ENCODE results near the gene PKP1.

Gene PKP1

GRCh38 chr1:201358596-201358995 lies 75.3 kb downstream of the PKP1 start:
- Mint-ChIP-seq H3K4me3 (no peak overlapping the region), H3K9me3 (no peaks in the 10 kb centered on the region)

GRCh38 chr1:201359031-201359872 lies 75.9 kb downstream of the PKP1 start:
- H3K27ac Mint-ChIP-seq, result no peak overlapping the region
- no peak for DNase-seq
- H3K36me3 Mint-ChIP-seq (ENCODE audit: low read depth), result no peaks in the 10 kb centered on the region
- peaks cover 27% of the 10 kb centered on the region for H3K27me3 Mint-ChIP-seq
- H3K4me1 Mint-ChIP-seq (ENCODE audit: low read depth), result no peaks in the 10 kb centered on the region
- H3K9me3 Mint-ChIP-seq, result no peaks in the 10 kb centered on the region
- H3K4me3 Mint-ChIP-seq, result no peak overlapping the region

More at GRCh38 chr1:201358596-201358995, 75.3 kb downstream of the PKP1 start:
- H3K27me3 Mint-ChIP-seq, result peaks cover 28% of the 10 kb centered on the region
- H3K27ac Mint-ChIP-seq, result no peak overlapping the region
- no peak for DNase-seq
- no peaks in the 10 kb centered on the region for H3K4me1 Mint-ChIP-seq (ENCODE audit: low read depth)
- H3K36me3 Mint-ChIP-seq (ENCODE audit: low read depth), result no peaks in the 10 kb centered on the region

- Mint-ChIP-seq H3K27ac (no peak overlapping the region), H3K9me3 (no peaks in the 10 kb centered on the region), H3K4me1 (ENCODE audit: low read depth) (no peaks in the 10 kb centered on the region), H3K4me3 (no peak overlapping the region), H3K27me3 (peaks cover 24% of the 10 kb centered on the region), H3K36me3 (ENCODE audit: low read depth) (no peaks in the 10 kb centered on the region)
- no peak for DNase-seq
Observed at GRCh38 chr1:201359873-201360210, 76.5 kb downstream of the PKP1 start.

- H3K4me3 Mint-ChIP-seq, result no peak overlapping the region
- H3K36me3 Mint-ChIP-seq (ENCODE audit: low read depth), result no peaks in the 10 kb centered on the region
Observed at GRCh38 chr1:201360486-201360885, 77.2 kb downstream of the PKP1 start.

GRCh38 chr1:201360901-201361651 lies 77.8 kb downstream of the PKP1 start:
- Mint-ChIP-seq H3K4me1 (ENCODE audit: low read depth) (no peaks in the 10 kb centered on the region), H3K4me3 (no peak overlapping the region), H3K27ac (no peak overlapping the region), H3K36me3 (ENCODE audit: low read depth) (no peaks in the 10 kb centered on the region), H3K9me3 (no peaks in the 10 kb centered on the region), H3K27me3 (peaks cover 20% of the 10 kb centered on the region)
- DNase-seq, result no peak

More at GRCh38 chr1:201360486-201360885, 77.2 kb downstream of the PKP1 start:
- Mint-ChIP-seq H3K4me1 (ENCODE audit: low read depth) (no peaks in the 10 kb centered on the region), H3K27ac (no peak overlapping the region), H3K9me3 (no peaks in the 10 kb centered on the region), H3K27me3 (peaks cover 24% of the 10 kb centered on the region)
- no peak for DNase-seq

- H3K4me1 Mint-ChIP-seq (ENCODE audit: low read depth), result no peaks in the 10 kb centered on the region
- H3K4me3 Mint-ChIP-seq, result no peak overlapping the region
- H3K27me3 Mint-ChIP-seq, result peaks cover 21% of the 10 kb centered on the region
- H3K9me3 Mint-ChIP-seq, result no peaks in the 10 kb centered on the region
- H3K27ac Mint-ChIP-seq, result no peak overlapping the region
- peak; percentile 35 for DNase-seq
- no peaks in the 10 kb centered on the region for H3K36me3 Mint-ChIP-seq (ENCODE audit: low read depth)
Observed at GRCh38 chr1:201361652-201362504, 78.6 kb downstream of the PKP1 start.

- no peaks in the 10 kb centered on the region for H3K36me3 Mint-ChIP-seq (ENCODE audit: low read depth)
- H3K9me3 Mint-ChIP-seq, result no peaks in the 10 kb centered on the region
- no peak for DNase-seq
- no peaks in the 10 kb centered on the region for H3K4me1 Mint-ChIP-seq (ENCODE audit: low read depth)
- peaks cover 25% of the 10 kb centered on the region for H3K27me3 Mint-ChIP-seq
- H3K27ac Mint-ChIP-seq, result no peak overlapping the region
- H3K4me3 Mint-ChIP-seq, result no peak overlapping the region
Observed at GRCh38 chr1:201362906-201363305, 79.6 kb downstream of the PKP1 start.

- H3K27ac Mint-ChIP-seq, result no peak overlapping the region
- no peak for DNase-seq
Observed at GRCh38 chr1:201363467-201363866, 80.2 kb downstream of the PKP1 start.

GRCh38 chr1:201364808-201365105 lies 81.5 kb downstream of the PKP1 start:
- Mint-ChIP-seq H3K27me3 (peaks cover 36% of the 10 kb centered on the region), H3K4me1 (ENCODE audit: low read depth) (no peaks in the 10 kb centered on the region), H3K4me3 (no peak overlapping the region), H3K9me3 (no peaks in the 10 kb centered on the region), H3K27ac (no peak overlapping the region), H3K36me3 (ENCODE audit: low read depth) (no peaks in the 10 kb centered on the region)
- DNase-seq, result no peak

More at GRCh38 chr1:201363467-201363866, 80.2 kb downstream of the PKP1 start:
- H3K27me3 Mint-ChIP-seq, result peaks cover 27% of the 10 kb centered on the region
- H3K4me3 Mint-ChIP-seq, result no peak overlapping the region
- H3K9me3 Mint-ChIP-seq, result no peaks in the 10 kb centered on the region
- no peaks in the 10 kb centered on the region for H3K36me3 Mint-ChIP-seq (ENCODE audit: low read depth)
- no peaks in the 10 kb centered on the region for H3K4me1 Mint-ChIP-seq (ENCODE audit: low read depth)

GRCh38 chr1:201365251-201365650 lies 81.9 kb downstream of the PKP1 start:
- no peaks in the 10 kb centered on the region for H3K9me3 Mint-ChIP-seq
- H3K36me3 Mint-ChIP-seq (ENCODE audit: low read depth), result no peaks in the 10 kb centered on the region
- H3K27me3 Mint-ChIP-seq, result peaks cover 40% of the 10 kb centered on the region
- no peak for DNase-seq
- no peaks in the 10 kb centered on the region for H3K4me1 Mint-ChIP-seq (ENCODE audit: low read depth)
- no peak overlapping the region for H3K4me3 Mint-ChIP-seq
- no peak overlapping the region for H3K27ac Mint-ChIP-seq

- H3K27me3 Mint-ChIP-seq, result peaks cover 38% of the 10 kb centered on the region
- DNase-seq, result no peak
- no peaks in the 10 kb centered on the region for H3K36me3 Mint-ChIP-seq (ENCODE audit: low read depth)
- H3K27ac Mint-ChIP-seq, result no peak overlapping the region
- no peak overlapping the region for H3K4me3 Mint-ChIP-seq
- no peaks in the 10 kb centered on the region for H3K4me1 Mint-ChIP-seq (ENCODE audit: low read depth)
- H3K9me3 Mint-ChIP-seq, result no peaks in the 10 kb centered on the region
Observed at GRCh38 chr1:201366696-201367095, 83.4 kb downstream of the PKP1 start.

GRCh38 chr1:201369209-201369608 lies 85.9 kb downstream of the PKP1 start:
- Mint-ChIP-seq H3K27ac (no peak overlapping the region), H3K4me3 (no peak overlapping the region), H3K27me3 (peaks cover 32% of the 10 kb centered on the region), H3K9me3 (no peaks in the 10 kb centered on the region), H3K4me1 (ENCODE audit: low read depth) (no peaks in the 10 kb centered on the region), H3K36me3 (ENCODE audit: low read depth) (no peaks in the 10 kb centered on the region)
- no peak for DNase-seq

GRCh38 chr1:201370500-201370899 lies 87.2 kb downstream of the PKP1 start:
- H3K27me3 Mint-ChIP-seq, result peaks cover 32% of the 10 kb centered on the region
- no peak overlapping the region for H3K27ac Mint-ChIP-seq
- H3K4me1 Mint-ChIP-seq (ENCODE audit: low read depth), result no peaks in the 10 kb centered on the region
- no peak for DNase-seq
- H3K9me3 Mint-ChIP-seq, result no peaks in the 10 kb centered on the region
- no peaks in the 10 kb centered on the region for H3K36me3 Mint-ChIP-seq (ENCODE audit: low read depth)
- H3K4me3 Mint-ChIP-seq, result no peak overlapping the region

GRCh38 chr1:201371276-201371675 lies 88.0 kb downstream of the PKP1 start:
- no peaks in the 10 kb centered on the region for H3K4me1 Mint-ChIP-seq (ENCODE audit: low read depth)
- no peak for DNase-seq
- H3K27me3 Mint-ChIP-seq, result peaks cover 36% of the 10 kb centered on the region
- H3K9me3 Mint-ChIP-seq, result no peaks in the 10 kb centered on the region
- H3K4me3 Mint-ChIP-seq, result no peak overlapping the region
- no peaks in the 10 kb centered on the region for H3K36me3 Mint-ChIP-seq (ENCODE audit: low read depth)
- H3K27ac Mint-ChIP-seq, result no peak overlapping the region

Data from activated T-cell treated with anti-CD3 and anti-CD28 coated beads, Interleukin-2, amount 50 U/mL, for 24 hours (primary cell).